GM23248 (cell line): Measurements from ENCODE around the gene CLEC4M. TPM values are rescaled to one million over a fixed set of nuclear protein-coding genes. Genes with fewer than 3 reads are reported as not detected.

Source experiments
- DNase-seq: peaks from one replicate; pipeline ENCODE4 v3.0.0-alpha.2; 2015
- H2AFZ ChIP-seq: fragments of 200-600 bp; sonication (generic); 2 replicates; pipeline ENCODE4 v1.6.1; 2016; ENCODE audit warnings: antibody characterized with exemption
- H3F3A ChIP-seq: fragments of 200-600 bp; sonication (generic); 2 replicates; pipeline ENCODE4 v1.6.1; 2016; ENCODE audit warnings: mild to moderate bottlenecking, antibody characterized with exemption, mixed run types; ENCODE audit not compliant: insufficient read depth
- H3K27ac ChIP-seq: fragments of 200-600 bp; sonication (generic); 2 replicates; pipeline ENCODE4 v1.5.1; 2016; ENCODE audit warnings: mild to moderate bottlenecking
- H3K27me3 ChIP-seq: fragments of 200-600 bp; sonication (generic); replicated peaks from 2 replicates; pipeline ENCODE4 v1.6.1; 2016; ENCODE audit warnings: mild to moderate bottlenecking; ENCODE audit not compliant: insufficient read depth
- H3K36me3 ChIP-seq: fragments of 200-600 bp; sonication (generic); 2 replicates; pipeline ENCODE4 v1.6.1; 2016; ENCODE audit warnings: low read depth, mild to moderate bottlenecking
- H3K4me1 ChIP-seq: fragments of 200-600 bp; sonication (generic); 2 replicates; pipeline ENCODE4 v1.6.1; 2016; ENCODE audit warnings: mild to moderate bottlenecking; ENCODE audit not compliant: insufficient read depth
- H3K4me2 ChIP-seq: fragments of 200-600 bp; sonication (generic); one replicate; pipeline ENCODE4 v1.6.1; 2016; ENCODE audit warnings: mild to moderate bottlenecking; ENCODE audit not compliant: unreplicated experiment
- H3K4me3 ChIP-seq: fragments of 200-600 bp; sonication (generic); 2 replicates; pipeline ENCODE4 v1.5.1; 2016; ENCODE audit warnings: mild to moderate bottlenecking
- H3K79me2 ChIP-seq: fragments of 200-600 bp; sonication (generic); 2 replicates; pipeline ENCODE4 v1.6.1; 2016; ENCODE audit warnings: mild to moderate bottlenecking; ENCODE audit not compliant: insufficient read depth
- H3K9ac ChIP-seq: fragments of 200-600 bp; sonication (generic); 2 replicates; pipeline ENCODE4 v1.6.1; 2016; ENCODE audit warnings: mild to moderate bottlenecking
- H3K9me2 ChIP-seq: fragments of 200-600 bp; sonication (generic); 2 replicates; pipeline ENCODE4 v1.6.1; 2016; ENCODE audit warnings: mixed run types, mild to moderate bottlenecking, moderate library complexity; ENCODE audit not compliant: insufficient read depth
- H3K9me3 ChIP-seq: fragments of 200-600 bp; sonication (generic); one replicate; pipeline ENCODE4 v1.6.1; 2017; ENCODE audit warnings: low read depth
- H4K20me1 ChIP-seq: fragments of 200-600 bp; sonication (generic); 2 replicates; pipeline ENCODE4 v1.6.0; 2016; ENCODE audit not compliant: insufficient read depth
- EZH2 ChIP-seq: fragments of 200-600 bp; sonication (generic); IDR thresholded peaks from 2 replicates; pipeline ENCODE4 v1.6.1; 2018; ENCODE audit warnings: antibody characterized with exemption, mild to moderate bottlenecking; ENCODE audit not compliant: insufficient read depth, poor library complexity, severe bottlenecking
- EZH2phosphoT487 ChIP-seq: fragments of 200-600 bp; sonication (generic); IDR thresholded peaks from 2 replicates; pipeline ENCODE4 v1.6.1; 2018; ENCODE audit warnings: antibody characterized with exemption, moderate library complexity, mild to moderate bottlenecking, low read depth; ENCODE audit not compliant: insufficient read depth
- WGBS, 2 experiments: methylation state at CpG; one replicate each; pipeline ENCODE4 v1.1.6; 2015 to 2017; ENCODE audit warnings: low lambda C conversion rate in 2 of 2, low coverage in 1 of 2; ENCODE audit errors: missing lambda C conversion rate in 2 of 2; 5-methylcytosine and 5-hydroxymethylcytosine counted together
- in situ Hi-C: fragments of 300-500 bp; cut with MboI; formaldehyde crosslinking; loops from 2 replicates; pipeline ENCODE4 v1.15.0; 2020
- polyA plus RNA-seq: library from polyadenylated mRNA; unstranded; fragments of >200 nt; fragmentation: Nextera tagmentation; extraction: Ambion mirVana; gene quantifications from 2 replicates; pipeline ENCODE4 v1.2.1, GENCODE V29; 2016
- total RNA-seq: library from RNA; depleted of rRNA; stranded (reverse); fragments of >200 nt; shearing (Covaris generic); gene quantifications from 2 replicates; pipeline ENCODE4 v1.2.3, GENCODE V29; 2014

The CLEC4M gene
- total and polyA plus RNA-seq, 2 experiments from 2014 or later, result not detected

DNA sequence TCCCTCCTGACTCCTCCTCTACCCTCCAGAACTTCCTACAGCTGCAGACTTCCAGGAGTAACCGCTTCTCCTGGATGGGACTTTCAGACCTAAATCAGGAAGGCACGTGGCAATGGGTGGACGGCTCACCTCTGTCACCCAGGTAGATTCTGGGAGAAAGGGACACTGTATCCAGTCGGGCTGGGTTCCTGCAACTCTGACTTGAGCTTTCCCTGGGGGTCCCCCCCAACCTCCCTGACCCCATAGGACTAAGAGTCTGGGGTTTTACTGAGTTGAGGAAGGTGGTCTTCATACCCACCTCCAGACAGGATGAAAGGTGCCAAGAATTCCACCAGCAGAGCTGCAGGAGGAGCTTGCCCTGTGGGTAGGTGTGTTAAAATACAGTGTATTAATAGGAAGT is 4.4 kb downstream of the CLEC4M start:
- Histone ChIP-seq H3K9me2 (no peaks in the 10 kb centered on the region), H3K27ac (no peak overlapping the region), H3K9me3 (no peaks in the 10 kb centered on the region), H3K4me1 (no peaks in the 10 kb centered on the region; the same call in 1 of the 2 replicates), H3K79me2 (no peaks in the 10 kb centered on the region), H3K4me2 (no peak overlapping the region), H3F3A (peaks cover 4% of the 10 kb centered on the region; the same call in 1 of the 2 replicates), H3K27me3 (peaks cover 34% of the 10 kb centered on the region), H3K4me3 (no peak overlapping the region), H2AFZ (no peak overlapping the region), H3K9ac (no peak overlapping the region), H3K36me3 (no peaks in the 10 kb centered on the region), H4K20me1 (no peaks in the 10 kb centered on the region)
- TF ChIP-seq EZH2 (no peak), EZH2phosphoT487 (no peak)
- in situ Hi-C loops, result no loop called here
- 23 to 28% methylated on average over 4 of the region's 4 CpGs for WGBS, 2 experiments
- DNase-seq, result no peak

DNA sequence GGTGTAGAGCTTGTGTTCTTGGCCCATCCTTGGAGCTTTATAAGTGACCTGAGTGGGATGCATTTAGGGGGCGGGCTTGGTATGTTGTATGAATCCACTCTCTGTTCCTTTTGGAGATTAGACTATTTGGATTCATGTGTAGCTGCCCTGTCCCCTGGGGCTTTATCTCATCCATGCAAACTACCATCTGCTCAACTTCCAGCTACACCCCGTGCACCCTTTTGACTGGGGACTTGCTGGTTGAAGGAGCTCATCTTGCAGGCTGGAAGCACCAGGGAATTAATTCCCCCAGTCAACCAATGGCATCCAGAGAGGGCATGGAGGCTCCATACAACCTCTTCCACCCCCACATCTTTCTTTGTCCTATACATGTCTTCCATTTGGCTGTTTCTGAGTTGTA is 6.1 kb downstream of the CLEC4M start:
- Histone ChIP-seq H3K36me3 (no peaks in the 10 kb centered on the region), H3K4me2 (no peak overlapping the region), H3K27me3 (peaks cover 42% of the 10 kb centered on the region), H3F3A (peaks cover 6% of the 10 kb centered on the region; the same call in 1 of the 2 replicates), H4K20me1 (no peaks in the 10 kb centered on the region), H3K79me2 (no peaks in the 10 kb centered on the region), H3K4me1 (no peaks in the 10 kb centered on the region; the same call in 1 of the 2 replicates), H3K4me3 (no peak overlapping the region), H3K9me3 (no peaks in the 10 kb centered on the region), H3K9me2 (no peaks in the 10 kb centered on the region), H3K9ac (no peak overlapping the region), H2AFZ (no peak overlapping the region), H3K27ac (no peak overlapping the region)
- DNase-seq, result no peak
- in situ Hi-C loops, result no loop called here
- WGBS, 2 experiments, result 55 to 56% methylated on average over 2 of the region's 2 CpGs
- TF ChIP-seq EZH2 (no peak), EZH2phosphoT487 (no peak)

DNA sequence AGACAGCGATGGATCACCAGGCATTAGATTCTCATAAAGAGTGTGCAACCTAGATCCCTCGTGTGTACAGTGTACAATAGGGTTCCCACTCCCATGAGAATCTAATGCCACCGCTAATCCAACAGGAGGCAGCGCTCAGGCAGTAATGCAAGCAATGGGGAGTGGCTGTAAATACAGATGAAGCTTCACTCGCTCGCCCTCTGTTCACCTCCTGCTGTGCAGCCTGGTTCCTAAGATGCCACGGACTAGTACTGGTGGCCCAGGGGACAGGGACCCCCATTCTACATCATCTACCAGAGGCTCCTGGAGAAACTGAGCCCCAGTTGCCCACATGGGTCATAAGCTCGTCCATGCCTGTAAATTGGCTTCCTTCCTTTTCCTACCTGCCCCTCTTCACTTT is 8.0 kb downstream of the CLEC4M start:
- peaks cover 6% of the 10 kb centered on the region; the same call in 1 of the 2 replicates for H3F3A ChIP-seq
- no peaks in the 10 kb centered on the region for H3K79me2 ChIP-seq
- H2AFZ ChIP-seq, result no peak overlapping the region
- WGBS, 2 experiments, result 46 to 48% methylated on average over 8 of the region's 8 CpGs
- H3K27me3 ChIP-seq, result peaks cover 50% of the 10 kb centered on the region
- H3K36me3 ChIP-seq, result no peaks in the 10 kb centered on the region
- H3K4me1 ChIP-seq, result no peaks in the 10 kb centered on the region; the same call in 1 of the 2 replicates
- TF ChIP-seq EZH2 (no peak), EZH2phosphoT487 (no peak)
- H3K9me2 ChIP-seq, result no peaks in the 10 kb centered on the region
- in situ Hi-C loops, result no loop called here
- no peak overlapping the region for H3K4me2 ChIP-seq
- H4K20me1 ChIP-seq, result no peaks in the 10 kb centered on the region
- no peak overlapping the region for H3K27ac ChIP-seq
- H3K9ac ChIP-seq, result no peak overlapping the region
- no peaks in the 10 kb centered on the region for H3K9me3 ChIP-seq
- no peak overlapping the region for H3K4me3 ChIP-seq
- no peak for DNase-seq

DNA sequence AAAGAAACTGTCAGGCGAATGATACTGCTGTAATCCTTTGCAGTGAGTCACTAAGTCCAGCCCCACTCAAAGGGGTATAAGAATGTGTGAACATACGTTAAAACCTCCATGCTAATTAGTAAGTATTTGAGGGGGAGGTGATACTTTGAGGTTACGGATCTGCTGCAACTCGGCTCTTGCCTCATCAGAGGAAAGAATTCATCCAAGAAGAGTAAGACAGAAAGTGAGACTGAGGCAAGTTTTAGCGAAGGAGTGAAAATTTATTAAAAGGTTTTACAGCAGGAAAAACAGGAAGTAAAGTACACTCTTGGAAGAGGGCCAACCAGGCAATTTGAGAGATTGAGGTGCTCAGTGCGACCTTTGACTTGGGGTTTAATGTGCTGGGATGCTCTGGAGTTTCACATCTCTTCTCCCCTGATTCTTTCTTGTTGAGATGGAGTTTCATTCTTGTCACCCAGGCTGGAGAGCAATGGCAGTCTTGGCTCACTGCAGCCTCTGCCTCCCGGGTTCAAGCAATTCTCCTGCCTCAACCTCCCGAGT is 9.8 kb downstream of the CLEC4M start:
- in situ Hi-C loops, result no loop called here
- Histone ChIP-seq H3K4me2 (no peak overlapping the region), H3K79me2 (no peaks in the 10 kb centered on the region), H3K9ac (no peak overlapping the region), H3K36me3 (no peaks in the 10 kb centered on the region), H3K27ac (no peak overlapping the region), H3K27me3 (peaks cover 55% of the 10 kb centered on the region), H3K4me1 (no peaks in the 10 kb centered on the region; the same call in 1 of the 2 replicates), H3F3A (peaks cover 6% of the 10 kb centered on the region; the same call in 1 of the 2 replicates), H4K20me1 (no peaks in the 10 kb centered on the region), H3K9me3 (no peaks in the 10 kb centered on the region), H3K9me2 (no peaks in the 10 kb centered on the region), H3K4me3 (no peak overlapping the region), H2AFZ (no peak overlapping the region)
- TF ChIP-seq EZH2phosphoT487 (peak; percentile 94), EZH2 (no peak)
- peak; percentile 60 for DNase-seq
- 38 to 39% methylated on average over 8 of the region's 8 CpGs for WGBS, 2 experiments

DNA sequence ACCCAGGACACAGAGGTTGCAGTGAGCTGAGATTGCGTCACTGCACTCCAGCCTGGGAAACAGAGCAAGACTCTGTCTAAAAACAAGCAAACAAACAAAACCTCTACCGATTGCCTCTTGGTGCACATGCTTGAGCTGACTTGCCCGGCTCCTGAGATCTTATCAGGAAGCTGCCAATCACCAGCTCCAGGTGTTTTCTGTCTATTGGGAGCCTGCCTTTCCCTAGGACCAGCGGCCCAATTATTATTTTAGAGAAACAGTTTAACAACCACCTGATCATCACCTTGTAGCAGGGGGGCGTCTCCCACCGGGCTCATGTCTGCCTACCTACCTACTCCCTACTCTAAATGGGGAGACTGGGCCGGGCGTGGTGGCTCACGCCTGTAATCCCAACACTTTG is 10.8 kb downstream of the CLEC4M start:
- Histone ChIP-seq H3K9me3 (no peaks in the 10 kb centered on the region), H3K4me2 (no peak overlapping the region), H3K36me3 (no peaks in the 10 kb centered on the region), H3F3A (peaks cover 6% of the 10 kb centered on the region; the same call in 1 of the 2 replicates), H4K20me1 (no peaks in the 10 kb centered on the region), H3K27me3 (peaks cover 54% of the 10 kb centered on the region), H2AFZ (no peak overlapping the region), H3K79me2 (no peaks in the 10 kb centered on the region), H3K9me2 (no peaks in the 10 kb centered on the region), H3K4me1 (no peaks in the 10 kb centered on the region; the same call in 1 of the 2 replicates), H3K9ac (no peak overlapping the region), H3K4me3 (no peak overlapping the region), H3K27ac (no peak overlapping the region)
- DNase-seq, result no peak
- TF ChIP-seq EZH2phosphoT487 (no peak), EZH2 (no peak)
- WGBS, 2 experiments, result 71 to 81% methylated on average over 9 of the region's 9 CpGs
- in situ Hi-C loops, result no loop called here
